K562 (cell line): ENCODE results near the gene RNF212B. TPM values are rescaled to one million over a fixed set of nuclear protein-coding genes. Genes with fewer than 3 reads are reported as not detected.

ENCODE experiments used
- ATAC-seq: fragments of 200-7000 bp; cut with Tn5 transposase; 3 replicates; pipeline ENCODE4 v1.9.1; 2020; ENCODE audit warnings: moderate library complexity
- BruUV-seq: library from RNA; stranded (reverse); fragments of 400-500 nt; replicated peaks from 2 replicates; lab custom pipeline; 2021; lab: Mats Ljungman, UMichigan
- CTCF ChIA-PET: fragments of 300-600 bp; formaldehyde crosslinking; extraction: SDS; loops from one replicate; lab custom pipeline; 2021; ENCODE audit warnings: low intra/inter-chr PET ratio; lab: Yijun Ruan, JAX
- POLR2A ChIA-PET: fragments of 300-600, 350-650 bp; sonication (Branson Sonifier 250); formaldehyde crosslinking; extraction: SDS; loops from one replicate; lab custom pipeline; 2021; ENCODE audit warnings: antibody characterized with exemption, inconsistent platforms; lab: Yijun Ruan, JAX
- DNase-seq, 4 experiments: peaks; one replicate each; pipeline versions ENCODE4 v3.0.0 to v3.0.0-alpha.2; 2011 to 2018; ENCODE audit warnings: low spot score in 3 of 4, mixed read lengths in 3 of 4; ENCODE audit errors: extremely low read depth in 1 of 4
- FAIRE-seq: peaks from 2 replicates; lab custom pipeline; 2011; peaks lifted over from hg19 to GRCh38; lab: Jason Lieb, UNC
- H2AFZ ChIP-seq: 2 replicates; pipeline ENCODE4 v1.6.0; 2011; ENCODE audit warnings: low read depth, low read length, control low read depth, inconsistent platforms
- H3K27ac ChIP-seq: fragments of 200-600 bp; 3 replicates; pipeline ENCODE4 v1.8.0; 2011; ENCODE audit warnings: low read depth, mild to moderate bottlenecking, control low read depth, inconsistent platforms, low read length, moderate library complexity, mixed read lengths; ENCODE audit errors: extremely low read depth
- H3K27me3 ChIP-seq, 2 experiments: fragments of 300-600 bp in 1 of 2; 2 replicates in 1 of 2; 3 replicates in 1 of 2; pipeline versions ENCODE4 v1.6.0 to v1.8.0; 2011; ENCODE audit warnings: inconsistent platforms in 2 of 2, low read length in 2 of 2, mild to moderate bottlenecking in 1 of 2, mixed read lengths in 1 of 2, moderate library complexity in 1 of 2; ENCODE audit not compliant: control insufficient read depth in 2 of 2, insufficient read depth in 2 of 2
- H3K36me3 ChIP-seq: fragments of 300-600 bp; 3 replicates; pipeline ENCODE4 v1.8.0; 2011; ENCODE audit warnings: mild to moderate bottlenecking, low read length, inconsistent platforms; ENCODE audit not compliant: control insufficient read depth, insufficient read depth
- H3K4me1 ChIP-seq, 2 experiments: fragments of 200-600 bp in 1 of 2; replicated peaks in 1 of 2; 2 replicates in 1 of 2; 3 replicates in 1 of 2; pipeline versions ENCODE4 v1.5.1 to v1.8.0; 2011; ENCODE audit warnings: inconsistent platforms in 2 of 2, low read length in 2 of 2, mild to moderate bottlenecking in 1 of 2, mixed read lengths in 1 of 2, moderate library complexity in 1 of 2; ENCODE audit not compliant: control insufficient read depth in 2 of 2, insufficient read depth in 2 of 2
- H3K4me2 ChIP-seq: 2 replicates; pipeline ENCODE4 v1.6.1; 2011; ENCODE audit warnings: low read length, control low read depth, inconsistent platforms, mixed read lengths; ENCODE audit not compliant: insufficient read depth
- H3K4me3 ChIP-seq: fragments of 200-600 bp; sonication (generic), shearing (Covaris generic); 2 replicates; pipeline ENCODE4 v1.5.1; 2016; ENCODE audit warnings: control low read depth, inconsistent platforms
- H3K79me2 ChIP-seq: fragments of 200-600 bp; 3 replicates; pipeline ENCODE4 v1.8.0; 2011; ENCODE audit warnings: low read length, inconsistent platforms; ENCODE audit not compliant: control insufficient read depth, insufficient read depth
- H3K9ac ChIP-seq, 2 experiments: 2 replicates each; pipeline versions ENCODE4 v1.6.0 to v1.6.1; 2011; ENCODE audit warnings: low read depth in 2 of 2, low read length in 2 of 2, control low read depth in 1 of 2, inconsistent platforms in 1 of 2, mild to moderate bottlenecking in 1 of 2, mixed read lengths in 1 of 2; ENCODE audit not compliant: insufficient read depth in 1 of 2
- H3K9me1 ChIP-seq: one replicate; pipeline ENCODE4 v1.6.0; 2011; ENCODE audit warnings: inconsistent platforms, mild to moderate bottlenecking, low read length, moderate library complexity; ENCODE audit not compliant: control insufficient read depth, insufficient read depth
- H3K9me3 ChIP-seq: replicated peaks from 2 replicates; pipeline ENCODE4 v1.5.1; 2011; ENCODE audit warnings: low read depth, low read length, inconsistent platforms; ENCODE audit not compliant: control insufficient read depth, insufficient read depth
- H4K20me1 ChIP-seq: replicated peaks from 2 replicates; pipeline ENCODE4 v1.6.1; 2011; ENCODE audit warnings: low read length, inconsistent platforms, mixed read lengths; ENCODE audit not compliant: control insufficient read depth, insufficient read depth
- CBFA2T2 ChIP-seq: fragments of 450-650 bp; conservative IDR thresholded peaks from 2 replicates; pipeline ENCODE4 v1.6.1; 2017; ENCODE audit warnings: mild to moderate bottlenecking
- CCNT2 ChIP-seq: IDR thresholded peaks from 2 replicates; pipeline ENCODE4 v1.6.1; 2011; ENCODE audit warnings: borderline replicate concordance, low read depth, mild to moderate bottlenecking, moderate library complexity, mixed read lengths, low read length; ENCODE audit not compliant: insufficient read length; ENCODE audit errors: extremely low read depth
- FOXP1 ChIP-seq: sonication (generic); formaldehyde crosslinking; IDR thresholded peaks from 2 replicates; pipeline ENCODE4 v1.8.0; 2022; ENCODE audit warnings: mild to moderate bottlenecking, missing genetic modification reagents
- GTF2E2 ChIP-seq: fragments of 200-800 bp; sonication (Bioruptor generic); IDR thresholded peaks from 2 replicates; pipeline ENCODE4 v1.6.1; 2016; ENCODE audit warnings: missing genetic modification characterization, missing compliant biosample characterization
- KLF1 ChIP-seq: fragments of 450-650 bp; IDR thresholded peaks from 2 replicates; pipeline ENCODE4 v1.6.1; 2016; ENCODE audit warnings: missing genetic modification characterization, missing compliant biosample characterization
- ZBTB40 ChIP-seq, 2 experiments: fragments of 450-650 bp in 1 of 2; sonication (generic) in 1 of 2; formaldehyde crosslinking in 1 of 2; IDR thresholded peaks; 2 replicates each; pipeline versions ENCODE4 v1.7.1 to v1.9.0; 2016 to 2022; ENCODE audit warnings: inconsistent platforms in 1 of 2, mild to moderate bottlenecking in 1 of 2, missing genetic modification reagents in 1 of 2
- WGBS: fragments of 100-300 bp; shearing (Covaris generic); methylation state at CpG from one replicate; pipeline ENCODE4 v1.1.6; 2016; ENCODE audit warnings: low coverage, mixed read lengths; ENCODE audit not compliant: insufficient coverage; ENCODE audit errors: missing lambda C conversion rate; 5-methylcytosine and 5-hydroxymethylcytosine counted together
- in situ Hi-C: fragments of 300-500 bp; cut with MboI; formaldehyde crosslinking; loops from 4 replicates; pipeline ENCODE4 v1.15.0; 2018; ENCODE audit warnings: inconsistent platforms, mixed read lengths
- intact Hi-C: fragments of 100-400 bp; cut with micrococcal nuclease; formaldehyde crosslinking; loops from 2 replicates; pipeline ENCODE4 v1.14.2; 2022
- polyA plus RNA-seq, 8 experiments: library from polyadenylated mRNA; depleted of rRNA in 4 of 8; stranded (reverse) in 5 of 8; unstranded in 3 of 8; fragments of >200 nt; fragmentation: Nextera tagmentation in 2 of 8; fragmentation: Illumina TruSeq in 1 of 8; extraction: Ambion mirVana in 2 of 8; extraction: Trizol in 1 of 8; gene quantifications; 2 replicates each; pipeline versions ENCODE4 v1.2.1 to v1.2.3, GENCODE V29; 2011 to 2014; ENCODE audit warnings: inconsistent platforms in 1 of 8, missing spikeins in 1 of 8
- total RNA-seq, 7 experiments: library from RNA; depleted of rRNA in 6 of 7; stranded (reverse); fragments of >200 nt in 6 of 7; fragmentation: Illumina TruSeq in 2 of 7; extraction: Trizol in 2 of 7; gene quantifications; 2 replicates each; pipeline versions ENCODE4 v1.2.1 to v1.2.3, GENCODE V29; 2011 to 2021; ENCODE audit warnings: low replicate concordance in 1 of 7

The RNF212B gene
- total and polyA plus RNA-seq, 9 of the 15 experiments (the other 6 are each of a cell fraction or from before 2014, with no cell fraction given): 0.15 to 0.43 (median 0.27) TPM; not detected in 3

GRCh38 chr14:23320584-23321571, 83.1 kb downstream of the RNF212B start, which contains the start of gene PABPN1:
Gene PABPN1 (plus strand): TSS chr14:23321457. CDS start chr14:23321470, 13 bp downstream.
- CTCF ChIA-PET: interaction anchor here (0.6 to 1.1 kb wide), 3 partner anchors 56 to 201 kb away, joined by 3 to 4 read pairs (median 3); no protein-coding TSS in a partner anchor
- peak within 1 kb of the TSS; percentile 90 for H3K4me3 ChIP-seq
- H3K4me1 ChIP-seq: peaks cover 11 to 17% of the 10 kb centered on the region in 2 experiments; a peak in 4 of 5 replicates
- H4K20me1 ChIP-seq: no peaks in the 10 kb centered on the region; the same call in 1 of the 2 replicates
- ATAC-seq (peak; percentile 94), DNase-seq (peak; percentile 93 to 100 (median 95)), FAIRE-seq (peak; percentile 99)
- TSS peak; percentile 93 for BruUV-seq
- no peaks in the 10 kb centered on the region for H3K9me1 ChIP-seq
- no peaks in the 10 kb centered on the region for H3K9me3 ChIP-seq
- in situ Hi-C loops (no loop called here), intact Hi-C loops (loop anchor here (2.0 to 10.0 kb wide), 3 partner anchors 14 to 234 kb away; partner anchors contain the start of genes BCL2L2, THTPA and ZFHX2)
- 3% methylated on average over 50 of the region's 63 CpGs for WGBS
- H3K79me2 ChIP-seq: peaks cover 34% of the 10 kb centered on the region
- H3K36me3 ChIP-seq: peaks cover 53% of the 10 kb centered on the region; the same call in 2 of the 3 replicates
- peak within 1 kb of the TSS; percentile 97 to 100 for H3K9ac ChIP-seq
- H3K27ac ChIP-seq: peak within 1 kb of the TSS; percentile 97
- peak within 1 kb of the TSS; percentile 95 for H2AFZ ChIP-seq
- no peaks in the 10 kb centered on the region for H3K27me3 ChIP-seq
- peak within 1 kb of the TSS; percentile 99 for H3K4me2 ChIP-seq
- POLR2A ChIA-PET: interaction anchor here (0.6 to 3.9 kb wide), 34 partner anchors 10 to 875 kb away, joined by 3 to 30 read pairs (median 4); partner anchors contain the start of genes BCL2L2, C14orf119, HAUS4 and HOMEZ
- TF ChIP-seq KLF1 (tag) (peak; percentile 76; the same call in 1 of the 2 replicates), CCNT2 (peak; percentile 69), GTF2E2 (tag) (peak; percentile 98; the same call in 1 of the 2 replicates), CBFA2T2 (peak; percentile 79), ZBTB40 (IDR thresholded peaks at IDR 0.05) (peak; percentile 65; the same call in 1 of the 2 replicates), ZBTB40 (CRISPR knock-in tag; IDR thresholded peaks at IDR 0.05) (no peak), FOXP1 (CRISPR knock-in tag) (0 out of 2 replicates have a peak, but pooled peaks have one; percentile 10)
